NCI-H2081 treated with DMSO at 0.1 percent for 48 hours (cell line): ENCODE data around the gene GUK1.
"Not testable (repeated sequence)": the region's sequence is repeated elsewhere in the genome, so short reads cannot be mapped to it uniquely, and the experiment has no call there.

Experiments
- DNase-seq: peaks from one replicate; lab custom pipeline; 2025; lab: John Stamatoyannopoulos, UW

Gene GUK1

GRCh38 chr1:228177183-228177475, 37.0 kb downstream of the GUK1 start:
- no peak for DNase-seq

- no peak for DNase-seq
Observed at GRCh38 chr1:228177721-228178710, 37.9 kb downstream of the GUK1 start.

- DNase-seq, result no peak
Observed at GRCh38 chr1:228178737-228179684, 38.9 kb downstream of the GUK1 start.

- no peak for DNase-seq
Observed at GRCh38 chr1:228180271-228180958, 40.3 kb downstream of the GUK1 start.

GRCh38 chr1:228180959-228181644, 41.0 kb downstream of the GUK1 start:
- DNase-seq, result no peak

GRCh38 chr1:228181645-228182034, 41.6 kb downstream of the GUK1 start:
- no peak for DNase-seq

GRCh38 chr1:228182296-228183030, 42.4 kb downstream of the GUK1 start:
- no peak for DNase-seq

GRCh38 chr1:228184152-228184551, 44.1 kb downstream of the GUK1 start:
- no peak for DNase-seq

GRCh38 chr1:228185641-228185965, 45.5 kb downstream of the GUK1 start:
- DNase-seq, result no peak

GRCh38 chr1:228188249-228188648, 48.2 kb downstream of the GUK1 start:
- not testable (repeated sequence) for DNase-seq

- DNase-seq, result no peak
Observed at GRCh38 chr1:228190182-228190581, 50.1 kb downstream of the GUK1 start.

- no peak for DNase-seq
Observed at GRCh38 chr1:228190778-228191177, 50.7 kb downstream of the GUK1 start.

- DNase-seq, result no peak
Observed at GRCh38 chr1:228194436-228194835, 54.4 kb downstream of the GUK1 start.

GRCh38 chr1:228194921-228195812, 55.1 kb downstream of the GUK1 start:
- DNase-seq, result no peak

GRCh38 chr1:228197555-228198147, 57.6 kb downstream of the GUK1 start:
- no peak for DNase-seq
